NCI-H2227 (cell line): ENCODE data around the gene CCDC97.
A peak's percentile ranks its signal among the peaks of the same experiment; 100 is the strongest.
"Not testable (repeated sequence)": the region's sequence is repeated elsewhere in the genome, so short reads cannot be mapped to it uniquely, and the experiment has no call there.

ENCODE experiments used
- DNase-seq: peaks from one replicate; lab custom pipeline; 2025; ENCODE audit not compliant: unreplicated experiment; lab: John Stamatoyannopoulos, UW

CCDC97 gene

GRCh38 chr19:41362143-41362847, 52.3 kb downstream of the CCDC97 start:
- no peak for DNase-seq

- DNase-seq: no peak
Measured at GRCh38 chr19:41363371-41363752, 53.4 kb downstream of the CCDC97 start.

GRCh38 chr19:41363753-41364523, 54.0 kb downstream of the CCDC97 start, which contains the start of gene B9D2:
Gene B9D2, minus strand, starts transcription at chr19:41364149. Its CDS starts 630 bp downstream, at chr19:41363519.
- DNase-seq: peak; percentile 100

- DNase-seq: peak; percentile 53
Measured at GRCh38 chr19:41364524-41365391, 54.8 kb downstream of the CCDC97 start.

DNA sequence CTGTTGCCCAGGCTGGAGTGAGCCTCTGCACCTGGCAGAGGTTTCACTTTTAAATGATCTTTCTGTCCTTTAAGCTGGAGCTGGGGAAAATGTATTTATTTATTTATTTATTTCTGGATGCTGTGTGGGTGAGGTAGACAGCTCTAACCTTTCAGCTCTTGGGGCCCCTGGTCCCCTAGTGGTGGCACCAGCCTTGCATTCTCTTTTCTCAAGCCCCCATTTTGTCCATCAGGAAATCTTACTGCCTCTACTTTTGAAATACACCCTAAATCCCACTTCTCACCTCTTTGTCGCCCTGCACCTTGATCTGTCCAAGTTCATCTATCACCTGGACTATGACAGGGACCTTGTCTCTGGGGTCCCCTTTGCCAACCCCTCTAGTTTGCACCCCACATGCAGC, 56.1 kb downstream of the CCDC97 start:
- peak; percentile 36 for DNase-seq

- DNase-seq: no peak
Measured at GRCh38 chr19:41367848-41368301, 57.9 kb downstream of the CCDC97 start.

DNA sequence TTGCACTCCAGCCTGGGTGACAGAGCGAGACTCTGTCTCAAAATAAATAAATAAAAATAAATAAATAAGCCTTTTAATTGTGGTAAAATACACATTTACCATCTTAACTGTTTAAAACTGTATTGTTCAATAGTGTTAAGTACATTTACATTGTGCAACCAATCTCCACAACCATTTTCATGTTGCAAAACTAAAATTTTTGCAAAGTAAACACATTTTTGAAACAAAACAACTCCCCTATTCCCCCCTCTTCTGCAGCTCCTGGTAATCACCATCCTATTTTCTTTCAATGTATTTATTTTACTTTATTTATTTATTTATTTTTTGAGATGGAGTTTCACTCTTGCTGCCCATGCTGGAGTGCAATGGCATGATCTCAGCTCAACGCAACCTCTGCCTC, 59.8 kb downstream of the CCDC97 start:
- DNase-seq: no peak

- DNase-seq: not testable (repeated sequence)
Measured at GRCh38 chr19:41371119-41371518, 61.1 kb downstream of the CCDC97 start.

- no peak for DNase-seq
Measured at GRCh38 chr19:41371541-41371940, 61.6 kb downstream of the CCDC97 start.

DNA sequence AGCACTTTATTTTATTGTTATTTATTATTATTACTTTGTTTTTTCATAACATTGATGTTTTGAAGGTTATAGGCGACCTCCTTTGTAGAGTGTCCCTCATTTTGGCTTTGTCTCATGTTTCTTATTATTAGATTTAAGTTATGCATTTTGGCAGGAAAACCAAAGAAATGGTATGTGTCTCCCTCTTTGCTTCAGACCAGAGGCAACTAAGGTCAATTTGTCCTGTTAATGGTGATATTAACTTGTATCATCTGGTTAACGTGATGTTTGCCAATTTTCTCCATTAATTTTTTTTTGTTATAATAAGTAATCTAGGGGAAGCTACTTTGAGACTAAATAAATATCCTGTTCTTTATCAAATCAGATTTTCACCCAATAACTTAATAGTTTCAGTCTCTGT, 62.5 kb downstream of the CCDC97 start:
- DNase-seq: no peak

- peak; percentile 95 for DNase-seq
Measured at GRCh38 chr19:41373993-41374392, 64.0 kb downstream of the CCDC97 start.
